ENCODE data around the gene RMND5A.

RMND5A gene

DNA sequence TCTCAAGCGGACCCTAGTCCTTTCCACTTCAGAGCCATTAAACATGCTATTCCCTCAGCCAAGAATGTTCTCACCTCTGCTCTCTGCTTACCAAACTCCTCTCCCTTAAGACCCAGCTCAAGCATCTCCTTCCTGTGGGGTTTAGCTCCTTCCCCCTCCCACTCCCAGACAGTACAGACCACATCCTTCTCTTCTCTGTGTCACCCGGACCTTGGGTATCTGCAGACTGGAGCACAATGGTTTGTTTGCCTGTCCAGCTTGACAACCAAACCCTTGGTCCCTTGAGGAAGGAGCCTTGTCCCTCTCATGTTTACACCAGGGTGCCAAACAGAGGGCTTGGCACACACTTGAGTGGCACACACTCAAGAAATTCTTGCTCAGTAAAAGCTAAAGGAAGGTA, 74.8 kb downstream of the RMND5A start:
- DNase-seq: no peak

DNA sequence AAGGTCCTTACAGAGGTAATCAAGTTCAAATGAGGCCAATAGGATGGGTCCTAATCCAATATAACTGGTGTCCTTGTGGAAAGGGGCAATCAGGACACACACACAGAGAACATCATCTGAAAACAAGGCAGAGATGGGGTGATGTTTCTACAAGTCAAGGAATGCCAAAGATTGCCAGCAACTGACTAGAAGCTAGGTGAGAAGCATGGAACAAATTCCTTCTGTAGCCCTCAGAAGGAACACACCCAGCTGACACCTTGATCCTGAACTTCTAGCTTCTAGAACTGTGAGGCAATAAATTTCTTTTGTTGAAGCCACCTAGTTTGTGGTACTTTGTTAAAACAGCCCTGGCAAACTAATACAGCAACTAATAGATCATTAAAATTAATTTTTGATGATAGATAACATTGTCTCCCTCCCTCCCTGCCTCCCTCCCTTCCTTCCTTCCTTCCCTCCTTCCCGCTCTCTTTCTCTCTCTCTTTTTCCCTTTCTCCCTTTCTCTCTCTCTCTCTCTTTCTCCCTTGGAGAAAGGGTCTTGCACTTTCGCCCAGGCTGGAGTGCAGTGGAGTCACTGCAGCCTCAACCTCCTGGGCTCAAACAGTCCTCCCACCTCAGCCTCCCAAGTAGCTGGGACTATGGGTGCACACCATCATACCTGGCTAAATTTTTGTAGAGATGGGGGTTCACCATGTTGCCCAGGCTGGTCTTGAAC, 80.9 kb downstream of the RMND5A start:
- DNase-seq: no peak

DNA sequence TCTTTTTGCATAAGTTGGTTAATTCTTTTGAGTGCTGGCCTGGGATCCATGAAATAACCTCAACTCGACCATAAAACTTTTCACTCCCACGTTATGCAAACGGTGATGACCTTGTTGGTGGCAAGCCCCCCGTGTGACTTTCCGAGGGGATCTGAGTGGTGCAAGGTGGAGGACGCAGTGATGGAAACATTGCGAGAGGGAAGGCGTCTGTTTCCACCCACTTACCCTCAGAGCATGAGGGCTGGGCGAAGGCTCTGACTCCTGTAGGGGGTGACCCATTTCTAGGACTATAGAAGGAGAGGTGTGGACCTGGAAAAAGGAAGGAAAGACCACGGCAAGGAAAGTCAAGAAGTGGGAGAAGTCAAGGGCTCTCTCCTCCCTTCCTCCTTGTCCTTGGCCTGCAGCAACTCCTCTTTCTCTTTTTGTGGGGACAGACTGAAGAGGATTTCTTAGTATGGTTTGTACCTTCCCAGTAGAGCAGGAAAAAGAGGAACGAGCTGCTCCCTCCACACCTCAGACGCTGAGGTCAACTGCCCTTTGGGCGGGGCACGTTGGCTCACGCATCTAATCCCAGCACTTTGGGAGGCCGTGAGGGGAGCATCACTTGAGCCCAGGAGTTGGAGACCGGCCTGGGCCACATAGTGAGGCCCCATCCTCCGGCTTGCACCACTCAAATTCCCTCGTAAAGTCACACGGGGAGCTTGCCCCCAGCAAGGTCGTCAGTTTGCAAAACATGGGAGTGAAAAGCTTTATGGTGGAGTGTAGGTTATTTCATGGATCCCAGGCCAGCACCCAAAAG, 86.2 kb downstream of the RMND5A start:
- no peak for DNase-seq

DNA sequence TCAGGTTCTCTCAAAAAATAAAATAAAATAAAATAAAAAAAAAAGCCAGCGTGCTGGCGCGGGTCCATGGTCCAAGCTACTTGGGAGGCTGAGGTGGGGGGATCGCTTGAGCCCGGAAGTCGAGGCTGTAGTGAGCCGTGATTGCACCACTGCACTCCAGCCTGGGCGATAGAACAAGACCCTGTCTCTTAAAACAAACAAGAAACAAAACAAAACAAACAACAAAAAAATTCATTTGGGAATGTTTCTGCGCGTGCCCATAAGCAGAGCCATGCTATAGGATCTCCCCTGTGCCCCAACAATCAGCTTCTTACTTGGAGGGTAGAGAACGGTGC, 87.0 kb downstream of the RMND5A start:
- DNase-seq: no peak

DNA sequence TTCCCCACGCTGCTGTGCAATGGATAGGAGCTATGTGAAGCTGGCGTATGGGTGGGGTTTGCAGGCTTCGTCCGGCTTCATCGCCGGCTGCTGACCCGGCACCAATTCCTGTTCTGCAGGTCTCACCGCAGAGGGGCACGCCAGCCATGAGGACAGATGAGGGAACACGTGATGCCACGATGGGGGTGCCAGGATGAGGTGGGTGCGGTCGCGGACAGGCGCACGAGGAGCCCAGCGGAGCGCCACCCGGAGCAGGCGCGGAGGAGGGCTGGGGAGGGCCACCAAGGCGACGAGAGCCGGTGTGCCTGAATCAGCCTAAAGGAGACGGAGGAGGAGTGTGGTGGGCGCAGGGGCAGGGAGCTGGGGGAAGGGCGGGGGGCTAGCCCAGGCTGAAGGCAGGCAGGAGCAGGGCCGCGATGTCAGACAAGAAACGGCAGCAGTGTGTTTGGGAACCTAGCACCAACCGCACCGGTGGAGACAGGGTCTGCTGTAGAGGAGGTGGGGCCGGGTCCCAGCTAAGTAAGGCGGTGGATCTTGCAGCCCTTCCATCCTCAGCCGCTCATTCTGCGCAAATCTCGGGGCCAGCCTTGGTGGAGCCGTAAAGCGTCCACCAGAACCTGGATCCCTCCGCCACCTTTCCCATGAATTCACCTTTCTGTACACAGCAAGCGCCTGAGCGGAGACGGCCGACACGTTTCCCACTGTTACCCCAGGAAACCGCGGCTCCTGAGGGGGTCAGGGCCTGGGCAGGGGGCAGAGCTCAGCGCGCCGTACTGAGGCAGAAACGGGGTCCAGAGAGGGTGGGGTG, 87.6 kb downstream of the RMND5A start:
- DNase-seq: peak; percentile 45

DNA sequence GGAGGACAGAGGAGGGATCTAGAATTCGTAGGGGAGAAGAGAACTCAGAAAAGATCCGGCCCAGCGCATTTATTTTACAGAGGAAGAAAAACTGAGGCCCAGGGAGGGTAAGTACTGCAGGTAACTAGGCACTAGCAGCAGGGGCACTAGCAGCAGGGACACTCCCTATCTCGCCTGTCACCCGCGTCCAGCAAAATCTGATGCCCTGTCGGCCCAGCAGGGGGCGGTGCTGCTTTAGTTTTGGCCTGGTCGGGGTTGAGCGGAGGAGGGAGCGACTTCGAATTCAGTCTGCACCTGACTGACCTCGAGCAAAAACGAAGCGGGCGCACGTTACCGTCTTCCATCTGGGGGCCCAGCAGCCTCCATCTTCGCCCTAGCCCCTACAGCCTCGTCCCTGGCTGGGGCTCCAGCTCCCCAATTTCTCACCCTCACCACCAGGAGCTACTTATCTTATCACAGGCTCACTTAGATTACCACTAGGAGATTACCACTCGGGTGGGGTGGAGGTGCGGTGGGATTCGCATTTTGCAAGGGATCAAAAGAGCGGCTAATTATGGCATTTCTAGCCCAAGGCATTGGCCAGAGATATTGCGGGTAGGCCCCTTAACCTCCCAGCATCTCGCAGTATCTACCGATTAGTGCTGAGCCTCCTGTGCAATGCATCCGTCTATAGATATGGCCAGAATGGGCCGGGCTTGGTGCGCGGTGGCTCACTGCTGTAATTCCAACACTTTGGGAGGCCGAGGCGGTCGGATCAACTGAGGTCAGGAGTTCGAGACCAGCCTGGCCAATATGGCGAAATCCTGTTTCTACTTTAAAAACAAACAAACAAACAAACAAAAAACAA, 88.4 kb downstream of the RMND5A start:
- DNase-seq: peak; percentile 82

DNA sequence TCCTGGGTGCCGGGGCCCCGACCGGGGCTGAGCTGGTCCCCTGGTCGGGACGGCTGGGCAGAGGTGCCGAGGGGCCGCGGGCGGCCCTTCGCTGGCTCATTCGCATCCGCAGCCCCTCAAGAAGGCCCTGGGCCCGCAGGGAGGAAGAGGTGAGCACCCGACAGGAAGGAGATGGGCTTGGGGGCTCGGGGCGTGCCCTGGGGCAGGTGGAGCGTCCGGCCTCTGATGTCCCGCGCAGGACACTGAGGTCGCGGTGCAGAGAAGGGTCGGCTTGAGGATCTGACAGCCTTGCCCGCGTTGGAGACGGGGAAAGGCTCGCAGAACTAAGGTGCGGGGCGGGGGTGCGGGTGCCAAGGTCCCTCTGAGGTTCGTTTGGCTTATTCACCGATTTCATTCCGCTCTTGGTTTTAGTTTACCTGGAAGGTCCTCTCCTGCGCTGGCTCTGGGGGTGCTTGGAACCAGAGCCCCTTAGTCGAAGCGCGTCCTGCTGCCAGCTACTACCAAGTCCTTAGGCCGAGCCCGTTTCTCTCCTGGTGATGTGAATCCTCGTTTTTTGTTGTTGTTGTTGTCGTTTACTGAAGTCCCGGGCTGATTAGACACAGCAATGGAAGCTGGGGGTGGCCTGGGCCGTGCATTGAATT, 89.5 kb downstream of the RMND5A start:
- no peak for DNase-seq

DNA sequence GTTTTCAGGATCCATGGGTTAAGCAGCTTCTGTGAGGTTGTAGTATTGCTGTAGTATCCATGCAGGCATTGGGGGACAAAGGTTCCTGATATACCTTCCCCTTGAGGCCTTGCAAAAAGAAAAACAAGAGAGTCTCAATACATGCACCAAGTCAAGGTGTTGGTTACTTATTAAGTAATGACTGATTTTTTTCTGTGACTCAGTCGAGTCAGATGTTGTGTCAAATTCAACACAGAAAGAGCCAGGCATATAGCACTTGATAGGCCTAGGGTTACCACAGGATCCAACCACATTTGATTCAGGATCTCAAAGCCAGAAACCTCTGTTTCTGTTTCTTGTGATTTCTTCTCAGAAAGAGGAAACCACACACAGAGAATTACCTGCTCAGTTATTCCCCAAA, 95.5 kb downstream of the RMND5A start:
- no peak for DNase-seq

DNA sequence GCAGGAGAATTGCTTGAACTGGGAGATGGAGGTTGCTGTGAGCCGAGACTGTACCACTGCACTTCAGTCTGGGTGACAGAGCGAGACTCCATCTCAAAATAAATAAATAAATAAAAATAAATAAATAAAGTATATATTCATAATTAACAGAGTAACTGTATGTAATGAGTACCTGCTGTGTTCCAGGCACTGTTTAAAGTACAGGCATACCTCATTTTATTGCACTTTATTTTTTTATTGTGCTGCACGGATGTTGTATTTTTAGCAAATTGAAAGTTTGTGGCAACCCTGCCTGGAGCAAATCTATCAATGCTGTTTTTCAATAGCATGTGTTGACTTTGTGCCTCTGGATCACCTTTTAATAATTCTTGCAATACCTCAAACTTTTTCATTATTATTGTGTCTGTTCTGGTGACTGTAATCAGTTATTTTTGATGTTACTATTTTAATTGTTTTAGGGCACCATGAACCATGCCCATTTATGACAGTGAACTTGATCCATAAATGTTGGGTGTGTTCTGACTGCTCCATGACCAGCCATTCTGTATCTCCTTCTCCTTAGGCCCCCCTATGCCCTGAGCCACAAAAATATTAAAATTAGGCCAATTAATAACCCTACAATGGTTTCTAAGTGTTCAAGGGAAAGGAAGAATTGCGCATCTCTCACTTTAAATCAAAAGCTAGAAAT, 98.2 kb downstream of the RMND5A start:
- DNase-seq: no peak

DNA sequence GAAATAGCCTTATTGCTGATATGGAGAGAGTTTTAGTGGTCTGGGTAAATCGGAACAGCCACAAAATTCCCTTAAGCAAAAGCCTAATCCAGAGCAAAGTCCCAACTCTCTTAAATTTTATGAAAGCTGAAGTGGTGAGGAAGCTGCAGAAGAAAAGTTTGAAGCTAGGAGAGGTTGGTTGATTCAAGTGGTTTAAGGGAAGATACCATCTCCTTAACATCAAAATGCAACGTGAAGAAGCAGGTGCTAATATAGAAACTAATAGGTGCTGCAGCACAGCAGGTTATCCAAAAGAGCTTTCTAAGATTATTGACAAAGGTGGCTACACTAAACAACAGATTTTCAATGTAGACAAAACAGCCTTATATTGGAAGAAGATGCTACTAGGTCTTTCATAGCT, 98.9 kb downstream of the RMND5A start:
- DNase-seq: no peak

DNA sequence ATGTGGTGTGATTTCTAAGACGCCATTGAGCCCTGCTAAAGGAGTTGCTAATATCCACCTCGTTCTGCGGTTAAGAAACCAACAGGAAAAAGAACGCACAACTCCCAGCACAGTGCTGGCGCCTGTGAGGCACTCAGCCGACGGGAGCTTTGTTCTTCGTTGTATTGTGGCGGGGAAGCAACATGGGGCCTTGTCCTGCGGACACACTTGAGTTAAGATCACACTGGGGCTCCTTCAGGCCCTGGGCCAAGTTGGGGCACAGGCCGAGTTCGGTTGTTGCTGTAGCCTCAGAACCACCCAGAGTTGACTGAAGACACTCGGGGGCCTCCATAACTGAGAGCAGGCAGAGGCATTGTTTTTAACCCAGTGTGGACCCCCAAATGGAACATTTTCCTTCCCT, 101.2 kb downstream of the RMND5A start:
- DNase-seq: no peak

DNA sequence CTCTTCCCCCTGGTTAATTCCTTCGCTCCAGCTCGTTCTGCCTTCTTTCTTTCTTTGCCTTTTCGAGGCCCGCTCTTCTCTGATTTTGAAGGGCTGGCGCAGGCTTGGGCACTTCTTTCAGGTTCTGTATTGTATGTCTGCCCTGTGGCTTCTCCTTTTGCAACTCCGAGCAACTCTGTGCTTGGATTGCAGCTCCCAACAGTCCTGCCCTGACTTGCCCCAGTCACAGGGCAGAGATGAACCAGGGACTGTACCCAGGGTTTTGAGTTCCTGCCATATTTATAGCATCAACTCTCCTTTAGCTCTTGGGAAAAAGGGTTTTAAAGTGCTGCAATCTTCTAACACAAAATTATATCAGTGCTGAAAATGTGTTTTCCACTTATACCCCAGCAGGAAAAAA, 101.8 kb downstream of the RMND5A start:
- no peak for DNase-seq

DNA sequence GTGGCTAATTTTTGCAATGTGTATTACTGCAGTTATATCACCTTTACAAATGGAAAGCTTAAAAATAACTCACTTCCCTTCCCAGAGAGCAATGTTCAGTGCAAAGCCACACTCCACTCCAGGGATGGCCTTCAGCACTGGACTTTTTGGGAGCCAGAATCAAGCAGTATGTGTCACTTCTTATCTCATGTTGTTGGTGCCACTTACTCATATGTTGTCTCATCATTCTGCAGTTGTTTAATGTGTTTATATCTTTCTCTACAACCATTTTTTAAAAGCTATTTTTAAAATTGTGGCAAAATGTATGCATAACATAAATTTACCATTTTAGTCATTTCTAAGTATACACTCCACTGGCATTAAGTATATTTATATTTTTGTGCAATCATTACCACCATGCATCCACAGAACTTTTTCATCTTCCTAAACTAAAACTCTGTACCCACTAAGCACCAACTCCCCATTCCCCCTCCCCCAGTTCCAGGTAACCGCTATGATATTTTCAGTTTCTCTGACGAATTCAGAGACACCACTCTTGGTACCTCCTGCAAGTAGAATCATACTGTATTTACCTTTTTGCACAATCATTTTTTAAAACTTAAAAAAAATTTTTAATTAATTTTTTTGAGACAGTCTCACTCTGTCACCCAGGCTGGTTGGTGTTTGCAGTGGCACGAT, 102.7 kb downstream of the RMND5A start:
- no peak for DNase-seq

DNA sequence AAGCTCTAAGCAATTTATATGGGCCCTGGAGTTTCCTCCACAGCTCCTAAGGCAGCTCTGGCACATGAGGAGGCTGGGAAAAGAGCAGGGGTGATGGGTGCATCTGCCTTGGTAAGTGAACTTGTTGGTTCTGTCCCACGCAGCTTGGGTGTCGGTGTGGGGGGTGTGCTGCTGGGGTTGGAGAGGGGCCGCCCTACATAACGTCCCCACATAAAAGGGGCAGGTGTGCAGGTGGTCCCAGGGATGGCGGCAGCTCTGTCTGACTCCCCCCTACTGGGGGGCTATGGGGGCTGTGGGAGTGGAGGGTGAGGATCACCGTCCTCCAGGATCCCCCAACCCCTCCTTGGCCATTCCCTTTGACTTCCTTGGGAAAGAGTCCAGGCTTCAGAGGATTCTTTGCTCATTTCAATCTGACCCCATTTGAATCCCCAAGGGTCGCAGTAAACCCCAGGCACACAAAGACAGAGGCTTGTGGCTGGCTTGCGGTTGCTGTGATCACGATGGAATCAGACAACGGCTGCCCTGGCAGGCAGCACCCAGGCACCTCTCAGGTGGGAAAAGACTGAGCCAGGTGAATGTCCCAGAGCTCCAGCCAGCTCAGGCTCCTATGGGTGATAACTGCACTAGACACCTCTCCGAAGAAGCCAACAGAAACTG, 105.1 kb downstream of the RMND5A start:
- DNase-seq: no peak

DNA sequence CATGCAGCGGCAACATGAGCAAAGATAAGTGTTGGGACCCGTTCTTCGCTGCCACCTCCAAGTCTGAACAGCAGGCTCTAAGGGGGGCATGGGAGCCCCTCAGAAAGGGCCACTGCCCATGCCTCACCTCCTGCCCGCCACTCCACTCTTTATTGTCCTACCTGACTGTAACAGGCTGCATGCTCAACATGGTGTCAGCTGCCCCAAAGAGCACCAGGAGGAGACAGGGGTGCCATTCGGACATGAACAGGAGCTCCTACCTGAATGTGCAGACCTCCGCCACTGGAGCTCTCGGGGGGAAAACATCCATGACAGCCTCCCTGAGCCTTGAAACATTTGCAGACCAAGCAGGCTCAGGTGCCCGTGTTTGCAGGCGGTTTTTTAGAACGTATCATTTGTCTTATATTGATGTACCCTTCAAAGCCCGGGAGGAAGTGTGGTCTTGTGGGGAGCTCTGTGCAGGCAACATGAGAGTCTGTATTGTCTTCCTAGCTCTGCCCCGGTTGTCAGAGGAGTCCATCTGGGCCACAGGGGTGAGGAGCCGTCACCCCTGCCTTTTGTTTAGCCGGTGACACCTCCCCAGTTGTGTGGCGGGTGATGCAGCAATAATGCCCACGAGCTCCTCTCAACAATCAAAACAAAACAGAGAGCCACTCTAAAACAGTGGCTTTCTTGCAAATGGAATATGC, 105.7 kb downstream of the RMND5A start:
- no peak for DNase-seq

DNA sequence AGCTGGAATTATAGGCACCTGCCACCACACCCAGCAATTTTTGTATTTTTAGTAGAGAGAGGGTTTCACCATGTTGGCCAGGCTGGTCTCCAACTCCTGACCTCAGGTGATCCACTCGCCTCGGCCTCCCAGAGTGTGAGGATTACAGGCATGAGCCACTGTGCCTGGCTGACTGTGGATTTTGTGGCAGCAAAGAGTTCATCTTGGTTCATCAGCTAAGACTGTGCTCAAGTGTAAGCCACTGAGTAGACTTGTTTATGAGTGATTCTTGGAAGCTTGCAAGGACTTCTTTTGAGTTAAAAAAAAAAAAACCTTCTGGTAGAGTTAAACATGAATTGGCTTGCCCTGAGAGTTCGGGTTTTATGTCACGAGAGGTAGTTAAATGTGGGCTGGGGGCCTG, 106.9 kb downstream of the RMND5A start:
- no peak for DNase-seq

Data from DMS153 (cell line).